C4-2B (cell line): ENCODE measurements around the gene NME7.

ENCODE experiments used
- CTCF ChIP-seq: fragments of 450-650 bp; conservative IDR thresholded peaks from 2 replicates; pipeline ENCODE4 v1.5.1; 2017; ENCODE audit warnings: mild to moderate bottlenecking
- ZFX ChIP-seq: fragments of 450-650 bp; IDR thresholded peaks from 2 replicates; pipeline ENCODE4 v1.6.1; 2017

- TF ChIP-seq CTCF (no peak), ZFX (no peak)
Observed at GRCh38 chr1:169204157-169204556, 163.4 kb downstream of the NME7 start.
